GM12878 (cell line): ENCODE results near the gene CFAP92. TPM values are rescaled to one million over a fixed set of nuclear protein-coding genes. Genes with fewer than 3 reads are reported as not detected.

Source experiments
- BACH1 ChIP-seq: fragments of 450-650 bp; IDR thresholded peaks from 2 replicates; pipeline ENCODE4 v1.6.1; 2017; ENCODE audit warnings: mild to moderate bottlenecking, borderline replicate concordance
- BCL11A ChIP-seq: IDR thresholded peaks from 2 replicates; pipeline ENCODE4 v1.6.1; 2011; ENCODE audit warnings: low read depth, low read length
- CHD4 ChIP-seq: fragments of 200-600 bp; sonication (generic); IDR thresholded peaks from 2 replicates; pipeline ENCODE4 v1.6.1; 2016; ENCODE audit warnings: mild to moderate bottlenecking
- EGR1 ChIP-seq, 2 experiments: IDR thresholded peaks; 1 replicate in 1 of 2; 2 replicates in 1 of 2; pipeline ENCODE4 v1.6.1; 2011 to 2012; ENCODE audit warnings: low read depth in 2 of 2, low read length in 2 of 2, borderline replicate concordance in 1 of 2, mild to moderate bottlenecking in 1 of 2, moderate library complexity in 1 of 2
- FOXM1 ChIP-seq: IDR thresholded peaks from 2 replicates; pipeline ENCODE4 v1.6.1; 2012; ENCODE audit warnings: low read depth, mild to moderate bottlenecking, inconsistent platforms, low read length, moderate library complexity
- PAX8 ChIP-seq: fragments of 450-650 bp; IDR thresholded peaks from 2 replicates; pipeline ENCODE4 v1.6.1; 2017; ENCODE audit warnings: mild to moderate bottlenecking, moderate library complexity
- SIN3A ChIP-seq: IDR thresholded peaks from 2 replicates; pipeline ENCODE4 v1.6.1; 2012; ENCODE audit warnings: low read depth, low read length, improper control_type of control experiment
- STAT3 ChIP-seq: IDR thresholded peaks from 2 replicates; pipeline ENCODE4 v1.6.1; 2011; ENCODE audit warnings: low read depth, low read length, improper control_type of control experiment
- TAF1 ChIP-seq: IDR thresholded peaks from 2 replicates; pipeline ENCODE4 v1.6.1; 2011; ENCODE audit warnings: mild to moderate bottlenecking, low read depth, low read length, borderline replicate concordance
- TCF7 ChIP-seq: IDR thresholded peaks from 2 replicates; pipeline ENCODE4 v1.6.1; 2014; ENCODE audit warnings: antibody characterized with exemption, borderline replicate concordance
- ZNF622 ChIP-seq: fragments of 450-650 bp; IDR thresholded peaks from 2 replicates; pipeline ENCODE4 v1.6.1; 2017; ENCODE audit warnings: mild to moderate bottlenecking, inconsistent platforms
- polyA plus RNA-seq, 11 experiments: library from polyadenylated mRNA; depleted of rRNA in 4 of 11; unstranded in 6 of 11; stranded (reverse) in 5 of 11; fragments of >200 nt; fragmentation: Nextera tagmentation in 4 of 11; fragmentation: Illumina TruSeq in 1 of 11; extraction: Ambion mirVana in 4 of 11; extraction: Trizol in 1 of 11; gene quantifications; 1 replicate in 1 of 11; 2 replicates in 10 of 11; pipeline versions ENCODE4 v1.2.1 to v1.2.3, GENCODE V29; 2011 to 2016; ENCODE audit warnings: inconsistent platforms in 2 of 11, missing spikeins in 2 of 11, low read depth in 1 of 11
- total RNA-seq, 4 experiments: library from RNA; depleted of rRNA in 3 of 4; stranded (reverse); fragments of >200 nt in 3 of 4; fragmentation: Illumina TruSeq in 1 of 4; extraction: Trizol in 1 of 4; gene quantifications; 2 replicates each; pipeline versions ENCODE4 v1.2.1 to v1.2.3, GENCODE V29; 2013 to 2021
- TF ChIP-seq, protein P1 (sequence below): IDR thresholded peaks from 2 replicates; pipeline ENCODE4 v1.6.1; 2011; ENCODE audit warnings: low read depth, low read length, improper control_type of control experiment, borderline replicate concordance
- TF ChIP-seq, protein P2 (sequence below): IDR thresholded peaks from 2 replicates; pipeline ENCODE4 v1.6.1; 2011; ENCODE audit warnings: borderline replicate concordance, low read depth, mild to moderate bottlenecking, moderate library complexity, low read length; ENCODE audit not compliant: insufficient read depth, poor library complexity, severe bottlenecking
- TF ChIP-seq, protein P3 (sequence below): fragments of 450-650 bp; IDR thresholded peaks from 2 replicates; pipeline ENCODE4 v1.6.1; 2017; ENCODE audit warnings: borderline replicate concordance
- TF ChIP-seq, protein P4 (sequence below): IDR thresholded peaks from 2 replicates; pipeline ENCODE4 v1.6.1; 2012; ENCODE audit warnings: low read depth, low read length, improper control_type of control experiment
- TF ChIP-seq, protein P5 (sequence below): fragments of 450-650 bp; formaldehyde crosslinking; IDR thresholded peaks from 2 replicates; pipeline ENCODE4 v1.5.0; 2022; ENCODE audit warnings: mild to moderate bottlenecking, missing genetic modification characterization
- TF ChIP-seq, protein P6 (sequence below): fragments of 450-650 bp; IDR thresholded peaks from 2 replicates; pipeline ENCODE4 v1.6.1; 2017; ENCODE audit warnings: mild to moderate bottlenecking, moderate library complexity

The CFAP92 gene
- total and polyA plus RNA-seq, 10 of the 15 experiments (the other 5 are each of a cell fraction or from before 2014, with no cell fraction given), result 0.05 to 0.52 (median 0.14) TPM; not detected in 7

DNA sequence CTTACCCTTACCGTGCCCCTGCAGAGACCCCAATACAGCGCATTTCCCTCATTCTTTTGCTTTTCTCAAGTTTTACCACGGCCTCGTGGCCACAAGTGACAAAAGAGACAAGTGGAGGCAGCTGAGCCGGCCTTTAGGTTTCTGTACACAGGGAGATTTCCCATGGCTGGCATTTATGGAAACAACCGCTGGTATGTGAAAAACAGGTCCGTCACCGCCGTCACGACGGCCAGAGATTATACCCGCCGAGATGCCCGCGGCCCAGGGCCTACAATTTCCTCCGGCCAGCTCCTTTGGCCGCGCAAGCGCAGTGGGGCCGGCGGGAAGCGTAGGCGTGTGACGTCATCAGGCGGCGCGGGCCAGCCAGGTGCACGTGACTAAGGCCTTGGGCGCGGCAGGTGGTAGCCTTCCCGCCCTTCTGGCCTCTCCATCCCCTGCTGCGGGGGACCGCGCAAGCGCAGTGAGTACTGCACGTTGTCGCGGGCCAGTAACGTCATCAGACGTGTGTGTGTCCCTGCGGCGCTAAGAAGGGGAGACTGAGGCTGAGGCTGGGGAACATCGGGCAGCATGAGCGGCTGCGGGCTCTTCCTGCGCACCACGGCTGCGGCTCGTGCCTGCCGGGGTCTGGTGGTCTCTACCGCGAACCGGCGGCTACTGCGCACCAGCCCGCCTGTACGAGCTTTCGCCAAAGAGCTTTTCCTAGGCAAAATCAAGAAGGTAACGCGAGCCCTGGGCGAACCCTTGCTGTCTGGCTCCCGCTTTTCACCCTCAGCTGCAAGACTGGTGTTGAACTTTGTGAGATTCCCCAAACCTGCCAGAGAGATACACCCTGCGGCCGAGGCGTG lies 114.5 kb downstream of the CFAP92 start, which contains the start of gene ACAD9 (continued):
- TF ChIP-seq, protein P1, sequence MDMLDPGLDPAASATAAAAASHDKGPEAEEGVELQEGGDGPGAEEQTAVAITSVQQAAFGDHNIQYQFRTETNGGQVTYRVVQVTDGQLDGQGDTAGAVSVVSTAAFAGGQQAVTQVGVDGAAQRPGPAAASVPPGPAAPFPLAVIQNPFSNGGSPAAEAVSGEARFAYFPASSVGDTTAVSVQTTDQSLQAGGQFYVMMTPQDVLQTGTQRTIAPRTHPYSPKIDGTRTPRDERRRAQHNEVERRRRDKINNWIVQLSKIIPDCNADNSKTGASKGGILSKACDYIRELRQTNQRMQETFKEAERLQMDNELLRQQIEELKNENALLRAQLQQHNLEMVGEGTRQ, result peak; percentile 95
- TF ChIP-seq BACH1, result peak; percentile 64; the same call in 1 of the 2 replicates
- TF ChIP-seq, protein P2, sequence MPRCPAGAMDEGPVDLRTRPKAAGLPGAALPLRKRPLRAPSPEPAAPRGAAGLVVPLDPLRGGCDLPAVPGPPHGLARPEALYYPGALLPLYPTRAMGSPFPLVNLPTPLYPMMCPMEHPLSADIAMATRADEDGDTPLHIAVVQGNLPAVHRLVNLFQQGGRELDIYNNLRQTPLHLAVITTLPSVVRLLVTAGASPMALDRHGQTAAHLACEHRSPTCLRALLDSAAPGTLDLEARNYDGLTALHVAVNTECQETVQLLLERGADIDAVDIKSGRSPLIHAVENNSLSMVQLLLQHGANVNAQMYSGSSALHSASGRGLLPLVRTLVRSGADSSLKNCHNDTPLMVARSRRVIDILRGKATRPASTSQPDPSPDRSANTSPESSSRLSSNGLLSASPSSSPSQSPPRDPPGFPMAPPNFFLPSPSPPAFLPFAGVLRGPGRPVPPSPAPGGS, result peak; percentile 37
- TF ChIP-seq, protein P3, sequence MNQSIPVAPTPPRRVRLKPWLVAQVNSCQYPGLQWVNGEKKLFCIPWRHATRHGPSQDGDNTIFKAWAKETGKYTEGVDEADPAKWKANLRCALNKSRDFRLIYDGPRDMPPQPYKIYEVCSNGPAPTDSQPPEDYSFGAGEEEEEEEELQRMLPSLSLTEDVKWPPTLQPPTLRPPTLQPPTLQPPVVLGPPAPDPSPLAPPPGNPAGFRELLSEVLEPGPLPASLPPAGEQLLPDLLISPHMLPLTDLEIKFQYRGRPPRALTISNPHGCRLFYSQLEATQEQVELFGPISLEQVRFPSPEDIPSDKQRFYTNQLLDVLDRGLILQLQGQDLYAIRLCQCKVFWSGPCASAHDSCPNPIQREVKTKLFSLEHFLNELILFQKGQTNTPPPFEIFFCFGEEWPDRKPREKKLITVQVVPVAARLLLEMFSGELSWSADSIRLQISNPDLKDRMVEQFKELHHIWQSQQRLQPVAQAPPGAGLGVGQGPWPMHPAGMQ, result no peak
- no peak for TF ChIP-seq CHD4
- TF ChIP-seq TCF7, result no peak
- TF ChIP-seq SIN3A, result peak; percentile 79; the same call in 1 of the 2 replicates
- TF ChIP-seq STAT3, result no peak
- TF ChIP-seq FOXM1, result no peak
- no peak for TF ChIP-seq PAX8
- 0 out of 2 replicates have a peak, but pooled peaks have one; percentile 10 for TF ChIP-seq BCL11A
- TF ChIP-seq TAF1, result peak; percentile 92; the same call in 1 of the 2 replicates
- TF ChIP-seq, protein P4, sequence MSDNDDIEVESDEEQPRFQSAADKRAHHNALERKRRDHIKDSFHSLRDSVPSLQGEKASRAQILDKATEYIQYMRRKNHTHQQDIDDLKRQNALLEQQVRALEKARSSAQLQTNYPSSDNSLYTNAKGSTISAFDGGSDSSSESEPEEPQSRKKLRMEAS, result peak; percentile 98
- peak; percentile 28 to 99 for TF ChIP-seq EGR1 (IDR thresholded peaks at IDR 0.05; ENCODE audit: borderline replicate concordance in 1 of 2, low read depth in 2 of 2, low read length in 2 of 2)
- TF ChIP-seq, protein P5, sequence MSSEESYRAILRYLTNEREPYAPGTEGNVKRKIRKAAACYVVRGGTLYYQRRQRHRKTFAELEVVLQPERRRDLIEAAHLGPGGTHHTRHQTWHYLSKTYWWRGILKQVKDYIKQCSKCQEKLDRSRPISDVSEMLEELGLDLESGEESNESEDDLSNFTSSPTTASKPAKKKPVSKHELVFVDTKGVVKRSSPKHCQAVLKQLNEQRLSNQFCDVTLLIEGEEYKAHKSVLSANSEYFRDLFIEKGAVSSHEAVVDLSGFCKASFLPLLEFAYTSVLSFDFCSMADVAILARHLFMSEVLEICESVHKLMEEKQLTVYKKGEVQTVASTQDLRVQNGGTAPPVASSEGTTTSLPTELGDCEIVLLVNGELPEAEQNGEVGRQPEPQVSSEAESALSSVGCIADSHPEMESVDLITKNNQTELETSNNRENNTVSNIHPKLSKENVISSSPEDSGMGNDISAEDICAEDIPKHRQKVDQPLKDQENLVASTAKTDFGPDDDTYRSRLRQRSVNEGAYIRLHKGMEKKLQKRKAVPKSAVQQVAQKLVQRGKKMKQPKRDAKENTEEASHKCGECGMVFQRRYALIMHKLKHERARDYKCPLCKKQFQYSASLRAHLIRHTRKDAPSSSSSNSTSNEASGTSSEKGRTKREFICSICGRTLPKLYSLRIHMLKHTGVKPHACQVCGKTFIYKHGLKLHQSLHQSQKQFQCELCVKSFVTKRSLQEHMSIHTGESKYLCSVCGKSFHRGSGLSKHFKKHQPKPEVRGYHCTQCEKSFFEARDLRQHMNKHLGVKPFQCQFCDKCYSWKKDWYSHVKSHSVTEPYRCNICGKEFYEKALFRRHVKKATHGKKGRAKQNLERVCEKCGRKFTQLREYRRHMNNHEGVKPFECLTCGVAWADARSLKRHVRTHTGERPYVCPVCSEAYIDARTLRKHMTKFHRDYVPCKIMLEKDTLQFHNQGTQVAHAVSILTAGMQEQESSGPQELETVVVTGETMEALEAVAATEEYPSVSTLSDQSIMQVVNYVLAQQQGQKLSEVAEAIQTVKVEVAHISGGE (CRISPR knock-in tag), result peak; percentile 47; the same call in 1 of the 2 replicates
- TF ChIP-seq ZNF622, result no peak
- TF ChIP-seq, protein P6, sequence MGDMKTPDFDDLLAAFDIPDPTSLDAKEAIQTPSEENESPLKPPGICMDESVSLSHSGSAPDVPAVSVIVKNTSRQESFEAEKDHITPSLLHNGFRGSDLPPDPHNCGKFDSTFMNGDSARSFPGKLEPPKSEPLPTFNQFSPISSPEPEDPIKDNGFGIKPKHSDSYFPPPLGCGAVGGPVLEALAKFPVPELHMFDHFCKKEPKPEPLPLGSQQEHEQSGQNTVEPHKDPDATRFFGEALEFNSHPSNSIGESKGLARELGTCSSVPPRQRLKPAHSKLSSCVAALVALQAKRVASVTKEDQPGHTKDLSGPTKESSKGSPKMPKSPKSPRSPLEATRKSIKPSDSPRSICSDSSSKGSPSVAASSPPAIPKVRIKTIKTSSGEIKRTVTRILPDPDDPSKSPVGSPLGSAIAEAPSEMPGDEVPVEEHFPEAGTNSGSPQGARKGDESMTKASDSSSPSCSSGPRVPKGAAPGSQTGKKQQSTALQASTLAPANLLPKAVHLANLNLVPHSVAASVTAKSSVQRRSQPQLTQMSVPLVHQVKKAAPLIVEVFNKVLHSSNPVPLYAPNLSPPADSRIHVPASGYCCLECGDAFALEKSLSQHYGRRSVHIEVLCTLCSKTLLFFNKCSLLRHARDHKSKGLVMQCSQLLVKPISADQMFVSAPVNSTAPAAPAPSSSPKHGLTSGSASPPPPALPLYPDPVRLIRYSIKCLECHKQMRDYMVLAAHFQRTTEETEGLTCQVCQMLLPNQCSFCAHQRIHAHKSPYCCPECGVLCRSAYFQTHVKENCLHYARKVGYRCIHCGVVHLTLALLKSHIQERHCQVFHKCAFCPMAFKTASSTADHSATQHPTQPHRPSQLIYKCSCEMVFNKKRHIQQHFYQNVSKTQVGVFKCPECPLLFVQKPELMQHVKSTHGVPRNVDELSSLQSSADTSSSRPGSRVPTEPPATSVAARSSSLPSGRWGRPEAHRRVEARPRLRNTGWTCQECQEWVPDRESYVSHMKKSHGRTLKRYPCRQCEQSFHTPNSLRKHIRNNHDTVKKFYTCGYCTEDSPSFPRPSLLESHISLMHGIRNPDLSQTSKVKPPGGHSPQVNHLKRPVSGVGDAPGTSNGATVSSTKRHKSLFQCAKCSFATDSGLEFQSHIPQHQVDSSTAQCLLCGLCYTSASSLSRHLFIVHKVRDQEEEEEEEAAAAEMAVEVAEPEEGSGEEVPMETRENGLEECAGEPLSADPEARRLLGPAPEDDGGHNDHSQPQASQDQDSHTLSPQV, result no peak
